Measurements from ENCODE around the gene CCT3. TPM values are rescaled to one million over a fixed set of nuclear protein-coding genes. Genes with fewer than 3 reads are reported as not detected.
A peak's percentile ranks its signal among the peaks of the same experiment; 100 is the strongest.

CCT3 gene
- total RNA-seq, 4 donors from 2014 or later, result 187 to 277 (median 213) TPM

- ATAC-seq (ENCODE audit: low FRiP score) (no peak), DNase-seq (ENCODE audit: low spot score) (no peak)
- no peak for TF ChIP-seq CTCF (IDR thresholded peaks at IDR 0.05)
These were observed 52.0 kb downstream of the CCT3 start for GRCh38 chr1:156286061-156286460.

- ATAC-seq (ENCODE audit: low FRiP score) (no peak), DNase-seq (ENCODE audit: low spot score) (no peak)
- TF ChIP-seq CTCF (IDR thresholded peaks at IDR 0.05), result no peak
These were observed 52.7 kb downstream of the CCT3 start for GRCh38 chr1:156285437-156285836.

GRCh38 chr1:156284757-156285156, 53.3 kb downstream of the CCT3 start:
- no peak for DNase-seq (ENCODE audit: low spot score)
- ATAC-seq (ENCODE audit: low FRiP score), result no peak
- no peak for TF ChIP-seq CTCF (IDR thresholded peaks at IDR 0.05)

GRCh38 chr1:156284112-156284511, 54.0 kb downstream of the CCT3 start, which contains the start of gene TMEM79:
TSS of gene TMEM79 (plus strand) at chr1:156284325. CDS start at chr1:156285227, 902 bp downstream.
- DNase-seq (ENCODE audit: low spot score) (no peak), ATAC-seq (ENCODE audit: low FRiP score) (no peak)
- TF ChIP-seq CTCF (IDR thresholded peaks at IDR 0.05), result no peak

- no peak for TF ChIP-seq CTCF (IDR thresholded peaks at IDR 0.05)
- DNase-seq (ENCODE audit: low spot score) (no peak), ATAC-seq (ENCODE audit: low FRiP score) (no peak)
These were observed 54.6 kb downstream of the CCT3 start for GRCh38 chr1:156283521-156283920.

- ATAC-seq (ENCODE audit: low FRiP score), result peak; percentile 92
- TF ChIP-seq CTCF (IDR thresholded peaks at IDR 0.05), result no peak
- peak; percentile 86 for DNase-seq (ENCODE audit: low spot score)
These were observed 55.4 kb downstream of the CCT3 start, which contains the start of gene SMG5 for GRCh38 chr1:156282479-156283222. TSS of gene SMG5 (minus strand) at chr1:156282825. CDS start at chr1:156282680, 145 bp downstream.
